A673 (cell line): ENCODE results near the gene PTGES3. TPM values are rescaled to one million over a fixed set of nuclear protein-coding genes. Genes with fewer than 3 reads are reported as not detected.
A peak's percentile ranks its signal among the peaks of the same experiment; 100 is the strongest.

Experiments
- BruUV-seq: library from RNA; stranded (reverse); fragments of 400-500 nt; replicated peaks from 2 replicates; lab custom pipeline; 2021; lab: Mats Ljungman, UMichigan
- CTCF ChIA-PET: fragments of 300-600 bp; sonication (Branson Sonifier 250); formaldehyde crosslinking; loops from one replicate; lab custom pipeline; 2022; ENCODE audit warnings: antibody characterized with exemption; lab: Charles Lee
- POLR2A ChIA-PET: fragments of 300-600 bp; sonication (Branson Sonifier 250); formaldehyde crosslinking; loops from one replicate; lab custom pipeline; 2022; ENCODE audit warnings: antibody characterized with exemption; ENCODE audit not compliant: low non-redundant PET; lab: Charles Lee
- DNase-seq: peaks from one replicate; pipeline ENCODE4 v3.0.0-alpha.2; 2015; ENCODE audit warnings: low spot score
- H3K27ac ChIP-seq: fragments of 200-600 bp; sonication (generic); 2 replicates; pipeline ENCODE4 v1.5.1; 2016; ENCODE audit warnings: mixed run types, low read depth, mild to moderate bottlenecking, mixed read lengths, antibody characterized with exemption, low read length; ENCODE audit not compliant: poor library complexity, severe bottlenecking
- H3K27me3 ChIP-seq: fragments of 200-600 bp; sonication (generic); replicated peaks from 2 replicates; pipeline ENCODE4 v1.6.1; 2017; ENCODE audit warnings: mixed run types, low read depth, mild to moderate bottlenecking, mixed read lengths, antibody characterized with exemption, low read length; ENCODE audit not compliant: insufficient read depth, poor library complexity
- H3K36me3 ChIP-seq: fragments of 200-600 bp; sonication (generic); 2 replicates; pipeline ENCODE4 v1.6.1; 2016; ENCODE audit warnings: mixed run types, mild to moderate bottlenecking, mixed read lengths, antibody characterized with exemption, low read length; ENCODE audit not compliant: insufficient read depth, poor library complexity, severe bottlenecking
- H3K4me1 ChIP-seq: fragments of 200-600 bp; sonication (generic); 2 replicates; pipeline ENCODE4 v1.6.1; 2017; ENCODE audit warnings: mixed run types, mild to moderate bottlenecking, mixed read lengths, antibody characterized with exemption, low read length; ENCODE audit not compliant: insufficient read depth, poor library complexity, severe bottlenecking
- H3K4me3 ChIP-seq: fragments of 200-600 bp; sonication (generic); 2 replicates; pipeline ENCODE4 v1.5.1; 2016; ENCODE audit warnings: low read depth, mixed run types, mild to moderate bottlenecking, mixed read lengths, low read length; ENCODE audit not compliant: poor library complexity, severe bottlenecking
- H3K9me3 ChIP-seq: fragments of 200-600 bp; sonication (generic); 2 replicates; pipeline ENCODE4 v1.6.1; 2016; ENCODE audit warnings: mixed run types, low read depth, mild to moderate bottlenecking, mixed read lengths, antibody characterized with exemption, low read length; ENCODE audit not compliant: poor library complexity, severe bottlenecking
- CTCF ChIP-seq: fragments of 300-800, 200-600 bp; sonication (generic); conservative IDR thresholded peaks from 2 replicates; pipeline ENCODE4 v1.5.1; 2017; ENCODE audit warnings: low read depth, mild to moderate bottlenecking, antibody characterized with exemption, low read length, moderate library complexity, mixed read lengths
- EZH2 ChIP-seq: fragments of 200-600 bp; sonication (generic); IDR thresholded peaks from 2 replicates; pipeline ENCODE4 v1.6.1; 2017; ENCODE audit warnings: borderline replicate concordance, low read depth, mild to moderate bottlenecking, mixed read lengths, antibody characterized with exemption, low read length; ENCODE audit not compliant: poor library complexity, severe bottlenecking
- intact Hi-C: fragments of 100-400 bp; cut with micrococcal nuclease; formaldehyde crosslinking; loops from one replicate; pipeline ENCODE4 v1.10.0; 2022; ENCODE audit not compliant: unreplicated experiment
- total RNA-seq: library from RNA; stranded (reverse); gene quantifications from 2 replicates; pipeline ENCODE4 v1.2.3, GENCODE V29; 2021

The PTGES3 gene
- total RNA-seq, 1 experiment from 2014 or later, result 450 TPM

- POLR2A ChIA-PET, result interaction anchor here (0.6 kb wide), 1 partner anchor 300 kb away, joined by 11 read pairs; no protein-coding TSS in a partner anchor
- no TSS peak for BruUV-seq
Measured at GRCh38 chr12:56682323-56682722, 5.8 kb downstream of the PTGES3 start.

GRCh38 chr12:56679883-56680575 is 8.1 kb downstream of the PTGES3 start:
- H3K9me3 ChIP-seq, result no peaks in the 10 kb centered on the region
- CTCF ChIA-PET, result no interaction called here
- intact Hi-C loops, result no loop called here
- no peaks in the 10 kb centered on the region for H3K27me3 ChIP-seq
- peaks cover 5% of the 10 kb centered on the region for H3K4me1 ChIP-seq
- DNase-seq, result no peak
- no TSS peak for BruUV-seq
- TF ChIP-seq EZH2 (no peak), CTCF (no peak)
- no peak overlapping the region for H3K27ac ChIP-seq
- H3K36me3 ChIP-seq, result peaks cover 37% of the 10 kb centered on the region
- POLR2A ChIA-PET, result no interaction called here
- no peak overlapping the region for H3K4me3 ChIP-seq

More at GRCh38 chr12:56682323-56682722, 5.8 kb downstream of the PTGES3 start:
- peaks cover 5% of the 10 kb centered on the region for H3K4me1 ChIP-seq
- no peaks in the 10 kb centered on the region for H3K27me3 ChIP-seq
- no peak overlapping the region for H3K4me3 ChIP-seq
- no peak for DNase-seq
- CTCF ChIA-PET, result no interaction called here
- no peak overlapping the region for H3K27ac ChIP-seq
- H3K9me3 ChIP-seq, result no peaks in the 10 kb centered on the region
- peaks cover 43% of the 10 kb centered on the region for H3K36me3 ChIP-seq
- intact Hi-C loops, result no loop called here
- TF ChIP-seq EZH2, result no peak
- no peak for TF ChIP-seq CTCF

GRCh38 chr12:56678852-56679251 is 9.2 kb downstream of the PTGES3 start:
- Histone ChIP-seq H3K9me3 (no peaks in the 10 kb centered on the region), H3K27me3 (no peaks in the 10 kb centered on the region), H3K4me1 (peaks cover 5% of the 10 kb centered on the region), H3K4me3 (no peak overlapping the region), H3K36me3 (peaks cover 39% of the 10 kb centered on the region), H3K27ac (peak overlapping the region; percentile 46)
- BruUV-seq, result no TSS peak
- intact Hi-C loops, result no loop called here
- CTCF ChIA-PET, result no interaction called here
- TF ChIP-seq EZH2 (no peak), CTCF (no peak)
- DNase-seq, result no peak
- POLR2A ChIA-PET, result no interaction called here
